Measurements from ENCODE around the gene HOXD4. TPM values are rescaled to one million over a fixed set of nuclear protein-coding genes. Genes with fewer than 3 reads are reported as not detected.
A peak's percentile ranks its signal among the peaks of the same experiment; 100 is the strongest.

The HOXD4 gene
- total RNA-seq, 1 donor from 2014 or later: 0.97 TPM

DNA sequence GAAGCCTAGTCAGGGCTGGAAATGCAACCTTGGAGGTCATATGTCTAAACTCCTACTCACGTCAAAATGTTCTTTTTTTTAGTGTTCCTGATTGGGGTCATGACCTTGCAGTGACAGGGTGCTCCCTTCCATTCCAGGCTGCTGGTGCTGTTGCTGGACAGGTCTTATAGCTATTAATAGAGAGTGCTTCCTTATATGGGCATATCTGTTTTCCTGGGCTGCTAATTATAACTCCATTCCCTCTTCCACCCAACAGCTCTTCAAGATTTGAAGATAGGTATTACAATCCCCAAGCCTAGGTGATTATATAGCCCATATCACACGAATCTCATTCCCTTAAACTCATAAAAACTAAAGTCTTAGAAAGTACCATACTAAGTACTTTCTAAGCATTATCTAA lies 18.4 kb downstream of the HOXD4 start:
- Histone ChIP-seq H3K27ac (no peak overlapping the region), H3K4me3 (no peak overlapping the region), H3K9me3 (no peaks in the 10 kb centered on the region), H3K27me3 (ENCODE audit: low read depth) (peaks cover 97% of the 10 kb centered on the region), H3K4me1 (peaks cover 11% of the 10 kb centered on the region), H3K36me3 (no peaks in the 10 kb centered on the region)
- intact Hi-C loops (cut with DNase I): no loop called here
- TF ChIP-seq CTCF (IDR thresholded peaks at IDR 0.05): no peak
- ATAC-seq: no peak
- no peak for DNase-seq

DNA sequence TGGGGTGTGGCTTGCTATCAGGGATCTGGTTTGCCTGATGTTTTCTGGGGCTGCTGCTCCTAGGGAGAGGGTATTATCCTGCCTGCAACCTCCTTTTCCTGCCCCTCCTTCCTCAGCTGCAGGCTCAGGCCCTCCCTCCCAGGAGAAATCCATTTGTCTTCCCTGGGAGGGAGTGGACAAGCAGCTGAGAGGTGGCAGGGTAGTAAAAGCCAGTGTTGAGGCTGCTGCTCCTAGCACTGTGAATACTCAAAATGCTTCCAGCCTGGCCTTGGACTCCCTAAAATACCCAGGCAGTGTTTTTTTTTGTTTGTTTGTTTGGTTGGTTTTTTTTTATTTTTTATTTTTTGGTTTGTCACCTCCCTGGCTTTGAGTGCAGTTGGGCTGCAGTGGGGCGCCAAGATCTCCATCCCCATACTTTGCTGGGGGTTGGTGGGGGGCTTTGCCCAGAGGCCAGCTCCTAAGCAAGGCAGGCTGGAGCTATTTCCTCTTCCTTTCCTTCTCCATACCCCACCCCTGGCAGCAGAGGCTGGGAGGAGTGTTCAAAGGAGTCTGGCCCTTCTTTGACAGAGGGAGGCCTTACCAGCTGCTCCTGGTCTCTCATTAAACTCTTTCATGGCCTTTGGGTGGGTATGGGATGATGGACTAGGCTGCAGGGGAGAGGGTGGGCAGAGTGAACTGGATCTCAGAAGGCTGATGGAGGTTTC lies 19.4 kb downstream of the HOXD4 start:
- H3K27me3 ChIP-seq (ENCODE audit: low read depth): peaks cover 97% of the 10 kb centered on the region
- no peak for TF ChIP-seq CTCF (IDR thresholded peaks at IDR 0.05)

GRCh38 chr2:176171351-176172006 lies 20.1 kb downstream of the HOXD4 start:
- intact Hi-C loops (cut with DNase I): no loop called here
- no peak for TF ChIP-seq CTCF (IDR thresholded peaks at IDR 0.05)
- peak overlapping the region; percentile 23 for H3K4me3 ChIP-seq
- no peak for DNase-seq
- no peaks in the 10 kb centered on the region for H3K36me3 ChIP-seq
- peak; percentile 51 to 74 for ATAC-seq
- H3K9me3 ChIP-seq: no peaks in the 10 kb centered on the region
- peaks cover 97% of the 10 kb centered on the region for H3K27me3 ChIP-seq (ENCODE audit: low read depth)
- no peak overlapping the region for H3K27ac ChIP-seq
- peaks cover 11% of the 10 kb centered on the region for H3K4me1 ChIP-seq

More for the DNA sequence above, 19.4 kb downstream of the HOXD4 start:
- Histone ChIP-seq H3K4me1 (peaks cover 11% of the 10 kb centered on the region), H3K27ac (no peak overlapping the region), H3K4me3 (no peak overlapping the region), H3K36me3 (no peaks in the 10 kb centered on the region), H3K9me3 (no peaks in the 10 kb centered on the region)
- intact Hi-C loops (cut with DNase I): no loop called here
- ATAC-seq (no peak), DNase-seq (no peak)

DNA sequence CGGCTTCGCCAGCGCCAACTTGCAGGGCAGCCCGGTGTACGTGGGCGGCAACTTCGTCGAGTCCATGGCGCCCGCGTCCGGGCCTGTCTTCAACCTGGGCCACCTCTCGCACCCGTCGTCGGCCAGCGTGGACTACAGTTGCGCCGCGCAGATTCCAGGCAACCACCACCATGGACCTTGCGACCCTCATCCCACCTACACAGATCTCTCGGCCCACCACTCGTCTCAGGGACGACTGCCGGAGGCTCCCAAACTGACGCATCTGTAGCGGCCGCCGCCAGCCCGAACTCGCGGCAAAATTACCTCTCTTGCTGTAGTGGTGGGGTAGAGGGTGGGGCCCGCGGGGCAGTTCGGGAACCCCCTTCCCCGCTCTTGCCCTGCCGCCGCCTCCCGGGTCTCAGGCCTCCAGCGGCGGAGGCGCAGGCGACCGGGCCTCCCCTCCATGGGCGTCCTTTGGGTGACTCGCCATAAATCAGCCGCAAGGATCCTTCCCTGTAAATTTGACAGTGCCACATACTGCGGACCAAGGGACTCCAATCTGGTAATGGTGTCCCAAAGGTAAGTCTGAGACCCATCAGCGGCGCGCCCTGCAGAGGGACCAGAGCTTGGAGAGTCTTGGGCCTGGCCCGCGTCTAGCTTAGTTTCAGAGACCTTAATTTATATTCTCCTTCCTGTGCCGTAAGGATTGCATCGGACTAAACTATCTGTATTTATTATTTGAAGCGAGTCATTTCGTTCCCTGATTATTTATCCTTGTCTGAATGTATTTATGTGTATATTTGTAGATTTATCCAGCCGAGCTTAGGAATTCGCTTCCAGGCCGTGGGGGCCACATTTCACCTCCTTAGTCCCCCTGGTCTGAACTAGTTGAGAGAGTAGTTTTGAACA lies 20.9 kb downstream of the HOXD4 start:
- no peak overlapping the region for H3K27ac ChIP-seq
- no peaks in the 10 kb centered on the region for H3K36me3 ChIP-seq
- ATAC-seq (peak; percentile 25 to 26), DNase-seq (no peak)
- no peaks in the 10 kb centered on the region for H3K9me3 ChIP-seq
- H3K27me3 ChIP-seq (ENCODE audit: low read depth): peaks cover 96% of the 10 kb centered on the region
- intact Hi-C loops (cut with DNase I): no loop called here
- no peak for TF ChIP-seq CTCF (IDR thresholded peaks at IDR 0.05)
- H3K4me3 ChIP-seq: peak overlapping the region; percentile 23
- H3K4me1 ChIP-seq: peaks cover 11% of the 10 kb centered on the region

DNA sequence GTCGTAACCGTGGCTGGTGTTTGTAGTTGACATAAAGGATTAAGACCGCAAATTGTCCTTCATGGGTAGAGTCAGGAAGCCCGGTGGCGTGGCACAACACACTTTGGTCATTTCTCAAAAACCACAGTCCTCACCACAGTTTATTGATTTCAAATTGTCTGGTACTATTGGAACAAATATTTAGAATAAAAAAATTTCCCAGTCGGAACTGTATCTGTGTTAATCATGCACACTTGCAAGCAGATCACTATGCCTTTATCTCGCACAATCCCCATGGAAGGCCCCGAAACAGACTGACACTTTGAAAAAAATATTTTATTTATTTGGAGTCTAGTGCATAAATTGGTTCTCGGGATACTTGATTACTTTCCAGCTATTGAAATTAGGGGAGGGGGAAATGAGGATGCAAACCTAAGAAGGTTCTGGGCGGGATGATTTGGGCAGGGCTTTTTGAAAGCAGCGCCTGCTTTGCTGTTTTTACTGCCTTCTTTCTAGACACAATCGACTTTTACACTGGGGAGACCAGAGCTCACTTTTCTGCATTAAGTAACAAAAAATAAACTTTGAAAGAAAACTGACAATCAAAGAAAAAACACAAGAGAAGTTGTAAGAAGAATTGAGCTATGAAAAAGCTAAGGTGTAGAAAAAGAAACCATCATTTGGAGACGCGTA lies 21.7 kb downstream of the HOXD4 start:
- intact Hi-C loops (cut with DNase I): no loop called here
- Histone ChIP-seq H3K36me3 (no peaks in the 10 kb centered on the region), H3K4me3 (no peak overlapping the region), H3K4me1 (peaks cover 12% of the 10 kb centered on the region), H3K9me3 (no peaks in the 10 kb centered on the region), H3K27ac (no peak overlapping the region), H3K27me3 (ENCODE audit: low read depth) (peaks cover 96% of the 10 kb centered on the region)
- TF ChIP-seq CTCF (IDR thresholded peaks at IDR 0.05): no peak
- ATAC-seq (no peak), DNase-seq (no peak)

Data from lower lobe of right lung (tissue), 2 donors.